Erythroblast (primary cell): ENCODE data around the gene RNASE7.

Source experiments
- DNase-seq, 2 experiments: peaks; one replicate each; lab custom pipeline; 2025; lab: John Stamatoyannopoulos, UW
- GATA1 ChIP-seq: IDR thresholded peaks from 2 replicates; pipeline ENCODE4 v1.6.1; 2011; ENCODE audit warnings: low read depth, mild to moderate bottlenecking, control low read depth, low read length, moderate library complexity
- POLR2A ChIP-seq: IDR thresholded peaks from 2 replicates; pipeline ENCODE4 v1.6.1; 2011; ENCODE audit warnings: mild to moderate bottlenecking, low read length

Gene RNASE7

DNA sequence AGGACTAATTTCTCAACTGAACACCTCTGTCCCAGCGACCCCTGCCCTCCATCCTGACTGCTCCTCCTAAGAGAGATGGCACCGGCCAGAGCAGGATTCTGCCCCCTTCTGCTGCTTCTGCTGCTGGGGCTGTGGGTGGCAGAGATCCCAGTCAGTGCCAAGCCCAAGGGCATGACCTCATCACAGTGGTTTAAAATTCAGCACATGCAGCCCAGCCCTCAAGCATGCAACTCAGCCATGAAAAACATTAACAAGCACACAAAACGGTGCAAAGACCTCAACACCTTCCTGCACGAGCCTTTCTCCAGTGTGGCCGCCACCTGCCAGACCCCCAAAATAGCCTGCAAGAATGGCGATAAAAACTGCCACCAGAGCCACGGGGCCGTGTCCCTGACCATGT is 756 bp downstream of the RNASE7 start:
- TF ChIP-seq POLR2A: no peak
- TF ChIP-seq GATA1: no peak
- no peak for DNase-seq

GRCh38 chr14:21043387-21043973 is 1.3 kb downstream of the RNASE7 start:
- no peak for DNase-seq
- TF ChIP-seq GATA1 (no peak), POLR2A (no peak)

- TF ChIP-seq POLR2A (no peak), GATA1 (no peak)
- DNase-seq: peak; percentile 48 to 52
Observed at GRCh38 chr14:21043974-21044618, 1.9 kb downstream of the RNASE7 start.

GRCh38 chr14:21047378-21047781 is 5.2 kb downstream of the RNASE7 start:
- TF ChIP-seq GATA1 (no peak), POLR2A (no peak)
- DNase-seq: no peak

DNA sequence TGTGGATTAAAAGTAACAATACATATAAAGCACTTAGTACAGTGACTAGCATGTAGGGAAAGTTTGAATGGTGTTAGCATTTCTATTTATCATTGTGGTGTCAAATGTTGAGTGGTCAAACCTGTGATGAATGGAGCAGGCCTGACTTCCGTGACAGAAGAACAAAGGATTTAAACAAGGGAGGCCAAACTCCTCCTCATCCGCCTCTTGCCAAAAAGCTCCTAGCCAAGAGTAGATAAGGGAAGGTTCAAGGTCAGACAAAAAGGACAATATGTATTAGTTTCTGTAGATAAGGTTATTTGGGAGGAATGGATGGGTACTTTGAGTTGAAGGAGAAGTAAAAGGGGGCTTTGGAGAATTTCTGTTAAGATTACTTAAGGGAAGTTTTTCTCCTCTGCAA is 6.5 kb downstream of the RNASE7 start:
- DNase-seq: no peak
- TF ChIP-seq GATA1 (no peak), POLR2A (no peak)

- TF ChIP-seq POLR2A: no peak
- no peak for TF ChIP-seq GATA1
- DNase-seq: no peak
Observed at GRCh38 chr14:21049271-21049673, 7.1 kb downstream of the RNASE7 start.

GRCh38 chr14:21050597-21050996 is 8.4 kb downstream of the RNASE7 start:
- no peak for TF ChIP-seq GATA1
- TF ChIP-seq POLR2A: no peak
- DNase-seq: no peak

DNA sequence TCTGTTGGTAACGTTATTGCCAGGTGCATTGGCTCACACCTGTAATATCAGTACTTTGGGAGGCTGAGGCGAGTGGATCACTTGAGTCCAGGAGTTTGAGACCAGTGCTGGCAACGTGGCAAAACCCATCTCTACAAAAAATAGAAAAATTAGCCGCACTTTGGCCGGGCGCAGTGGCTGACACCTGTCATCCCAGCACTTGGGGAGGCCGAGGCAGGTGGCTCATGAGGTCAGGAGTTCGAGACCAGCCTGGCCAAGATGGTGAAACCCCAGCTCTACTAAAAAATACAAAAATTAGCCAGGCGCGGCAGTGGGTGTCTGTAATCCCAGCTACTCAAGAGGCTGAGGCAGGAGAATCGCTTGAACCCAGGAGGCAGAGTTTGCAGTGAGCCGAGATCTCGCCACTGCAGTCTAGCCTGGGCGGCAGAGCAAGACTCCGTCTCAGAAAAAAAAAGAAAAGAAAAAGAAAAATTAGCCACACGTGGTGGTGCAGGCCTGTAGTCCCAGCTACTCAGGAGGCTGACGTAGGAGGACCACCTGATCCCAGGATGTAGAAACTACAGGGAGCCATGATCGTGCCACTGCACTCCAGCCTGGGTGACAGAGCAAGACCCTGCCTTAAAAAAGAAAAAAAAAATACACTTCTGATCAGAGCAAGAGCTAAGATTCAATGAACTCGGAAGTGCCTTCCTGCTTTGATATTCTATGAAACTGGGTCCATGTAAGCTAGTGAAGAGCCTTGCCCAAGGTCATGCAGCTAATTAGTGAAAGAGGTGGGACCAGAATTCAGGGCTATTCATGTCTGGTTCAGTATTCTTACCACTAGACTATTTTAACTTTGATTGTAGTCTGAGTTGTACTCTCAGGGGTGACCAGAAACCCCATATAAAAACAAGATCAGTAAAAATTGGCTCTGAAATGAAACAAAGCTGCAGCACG is 11.3 kb downstream of the RNASE7 start:
- TF ChIP-seq GATA1 (no peak), POLR2A (no peak)
- DNase-seq: no peak

- no peak for DNase-seq
- TF ChIP-seq POLR2A: no peak
- no peak for TF ChIP-seq GATA1
Observed at GRCh38 chr14:21054123-21054767, 12.1 kb downstream of the RNASE7 start.

DNA sequence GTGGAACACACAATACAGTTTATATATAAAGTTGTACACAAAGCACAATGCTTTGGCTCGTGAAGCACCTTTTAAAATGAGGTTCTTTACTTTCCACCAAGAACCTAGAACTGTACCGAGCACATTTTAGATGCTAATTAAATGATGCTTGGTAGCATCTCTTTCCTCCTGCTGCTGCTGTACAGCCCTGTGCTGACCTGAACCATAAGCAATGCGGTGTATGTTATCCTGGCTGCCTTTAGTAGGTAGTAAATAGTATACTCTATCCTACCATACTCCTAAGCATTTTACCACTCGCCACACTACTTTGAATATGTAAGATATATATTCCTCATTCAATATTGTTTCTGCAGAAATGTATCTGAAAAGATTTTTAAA is 12.6 kb downstream of the RNASE7 start:
- no peak for TF ChIP-seq POLR2A
- no peak for TF ChIP-seq GATA1
- DNase-seq: no peak

DNA sequence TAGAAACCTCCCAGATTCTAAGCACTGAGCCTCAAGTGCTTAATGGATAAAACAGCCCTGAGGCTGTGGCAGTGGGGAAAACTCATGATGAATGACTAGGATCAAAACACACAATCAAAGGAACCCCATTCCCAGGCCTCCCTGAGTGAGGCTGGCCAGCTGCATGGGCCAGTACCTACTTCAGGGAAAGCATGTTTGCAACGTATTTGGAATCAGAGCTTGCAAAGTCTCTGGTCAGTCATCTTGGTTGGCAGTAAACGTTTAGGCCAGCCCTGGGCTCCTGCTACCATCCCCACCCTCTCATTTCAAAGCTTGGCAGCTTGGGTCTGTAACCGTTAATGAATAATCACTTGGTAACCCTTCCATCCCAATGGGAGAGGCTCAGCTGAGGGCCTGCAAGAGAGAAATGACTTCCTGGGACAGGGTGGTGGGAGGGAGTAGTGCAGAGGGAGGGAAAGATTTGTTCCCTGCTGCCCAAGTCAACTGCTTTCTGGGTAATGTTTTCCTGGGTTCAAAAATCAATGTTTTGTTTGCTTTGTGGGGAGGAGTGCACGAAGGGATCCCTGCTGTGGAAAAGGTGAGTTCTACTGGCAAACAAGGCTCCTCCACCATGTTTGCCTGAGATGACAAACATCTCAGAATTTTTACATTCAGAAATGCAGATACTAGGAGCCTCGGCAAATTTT is 13.4 kb downstream of the RNASE7 start:
- DNase-seq: no peak
- TF ChIP-seq POLR2A: no peak
- no peak for TF ChIP-seq GATA1

DNA sequence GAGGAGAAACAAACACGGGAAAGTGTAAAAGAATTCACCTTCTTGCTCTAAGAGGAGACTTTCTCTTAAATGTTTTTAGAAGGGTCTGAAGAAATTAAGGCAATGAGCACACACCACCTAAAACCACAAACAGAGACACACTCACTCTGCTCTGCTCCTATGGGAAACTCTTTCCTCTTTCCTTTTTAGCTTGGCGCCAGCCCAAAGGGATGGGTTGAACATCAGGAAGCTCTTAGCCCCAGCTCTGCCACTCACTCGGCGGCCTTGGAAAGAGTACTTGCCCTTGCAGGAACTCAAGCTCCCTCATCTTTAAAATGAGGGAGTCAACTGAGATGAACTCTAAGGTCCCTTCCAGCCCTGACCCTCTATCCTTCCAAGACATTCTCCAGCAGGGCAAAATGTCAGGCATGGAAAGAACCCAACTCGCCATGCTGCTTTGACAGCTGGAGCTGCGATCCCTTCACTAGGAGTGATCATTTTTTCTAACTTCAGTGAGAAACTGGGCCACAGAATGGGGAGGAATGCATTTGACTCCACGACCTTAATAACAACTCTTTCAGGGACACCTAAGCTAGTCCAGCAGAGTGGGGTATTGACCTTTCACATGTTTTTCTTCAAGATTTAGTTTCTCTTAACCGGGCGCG is 14.5 kb downstream of the RNASE7 start:
- TF ChIP-seq POLR2A: no peak
- TF ChIP-seq GATA1: no peak
- DNase-seq: no peak
